Lower leg skin (tissue), 3 donors: ENCODE measurements around the gene ARHGAP22.

Experiments
- POLR2A ChIP-seq, 2 donors: fragments of 450-650 bp; IDR thresholded peaks; one replicate each; pipeline ENCODE4 v1.6.1; 2016 to 2017; ENCODE audit warnings: antibody characterized with exemption in 2 of 2, mild to moderate bottlenecking in 1 of 2, moderate library complexity in 1 of 2
- TF ChIP-seq, protein P1 (sequence below), 3 donors: fragments of 450-650 bp; IDR thresholded peaks; one replicate each; pipeline ENCODE4 v1.5.1; 2016; ENCODE audit warnings: antibody characterized with exemption in 3 of 3, mild to moderate bottlenecking in 3 of 3, moderate library complexity in 2 of 3

GRCh38 chr10:48523820-48524758, 80.8 kb downstream of the ARHGAP22 start:
- TF ChIP-seq, protein P1, sequence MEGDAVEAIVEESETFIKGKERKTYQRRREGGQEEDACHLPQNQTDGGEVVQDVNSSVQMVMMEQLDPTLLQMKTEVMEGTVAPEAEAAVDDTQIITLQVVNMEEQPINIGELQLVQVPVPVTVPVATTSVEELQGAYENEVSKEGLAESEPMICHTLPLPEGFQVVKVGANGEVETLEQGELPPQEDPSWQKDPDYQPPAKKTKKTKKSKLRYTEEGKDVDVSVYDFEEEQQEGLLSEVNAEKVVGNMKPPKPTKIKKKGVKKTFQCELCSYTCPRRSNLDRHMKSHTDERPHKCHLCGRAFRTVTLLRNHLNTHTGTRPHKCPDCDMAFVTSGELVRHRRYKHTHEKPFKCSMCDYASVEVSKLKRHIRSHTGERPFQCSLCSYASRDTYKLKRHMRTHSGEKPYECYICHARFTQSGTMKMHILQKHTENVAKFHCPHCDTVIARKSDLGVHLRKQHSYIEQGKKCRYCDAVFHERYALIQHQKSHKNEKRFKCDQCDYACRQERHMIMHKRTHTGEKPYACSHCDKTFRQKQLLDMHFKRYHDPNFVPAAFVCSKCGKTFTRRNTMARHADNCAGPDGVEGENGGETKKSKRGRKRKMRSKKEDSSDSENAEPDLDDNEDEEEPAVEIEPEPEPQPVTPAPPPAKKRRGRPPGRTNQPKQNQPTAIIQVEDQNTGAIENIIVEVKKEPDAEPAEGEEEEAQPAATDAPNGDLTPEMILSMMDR (IDR thresholded peaks at IDR 0.05) = no peak
- TF ChIP-seq POLR2A (IDR thresholded peaks at IDR 0.05) = no peak
